A549 treated with Hydrocortisone at 1 μM for 4 hours (cell line): ENCODE results near the gene NCOA5. TPM values are rescaled to one million over a fixed set of nuclear protein-coding genes. Genes with fewer than 3 reads are reported as not detected.

Experiments used
- total RNA-seq: library from RNA; stranded (reverse); fragments of 200-300 nt; extraction: Qiagen RNA extraction; gene quantifications from 5 replicates; pipeline ENCODE4 v1.2.3, GENCODE V29; 2022

NCOA5 gene
- total RNA-seq, result 19.8 to 24.0 TPM (median 21.2 TPM) in 5 replicates

DNA sequence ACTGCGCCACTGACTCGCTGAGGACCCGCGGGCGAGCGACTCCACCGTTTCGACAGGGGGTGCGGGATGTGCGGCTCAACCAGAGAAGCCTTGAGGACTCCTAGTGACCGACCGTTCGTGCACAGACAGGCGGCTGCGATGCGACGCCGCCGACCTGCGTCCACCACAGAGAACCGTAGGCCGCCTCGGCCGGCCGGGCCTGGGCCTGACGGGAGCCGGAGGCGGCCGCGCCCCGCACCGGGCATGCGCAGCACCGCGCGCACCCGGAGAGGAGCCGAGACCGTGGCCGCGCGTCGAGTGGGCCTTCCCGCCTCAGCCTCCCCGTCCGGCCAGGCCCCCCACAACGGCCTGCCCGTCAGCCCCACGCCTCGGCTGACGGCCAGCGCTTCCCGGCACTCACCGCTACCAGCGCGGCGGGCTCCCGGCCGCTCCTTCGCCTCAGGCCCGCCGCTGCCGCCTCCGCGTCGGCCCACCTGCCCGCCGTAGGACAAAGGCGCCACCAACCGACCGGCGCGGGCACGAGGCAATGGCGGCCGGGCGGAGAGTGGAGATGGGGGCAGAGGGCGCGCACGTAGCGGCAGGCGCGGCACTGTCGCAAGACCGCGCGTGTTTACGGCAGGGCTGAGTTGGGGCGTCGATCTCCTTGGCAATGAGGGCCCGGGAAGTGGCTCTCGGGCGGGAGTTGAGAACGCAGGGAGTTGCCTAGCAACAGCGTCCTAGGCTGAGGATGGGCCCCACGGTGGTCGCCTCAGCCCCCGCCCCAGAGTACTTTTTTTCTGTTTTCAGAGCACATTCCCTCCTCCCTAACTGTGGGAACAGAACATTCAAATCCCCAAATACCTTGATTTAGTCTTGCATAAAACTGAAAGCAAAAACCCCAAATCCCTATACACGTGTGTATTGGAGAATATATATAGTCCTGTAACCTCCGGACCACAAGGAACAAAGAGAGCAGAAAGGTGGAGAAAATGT lies at the start of gene NCOA5:
TSS of gene NCOA5 (minus strand) at position 546 of the 972 bp plus-strand sequence. CDS start 10,538 bp downstream, outside the sequence.

DNA sequence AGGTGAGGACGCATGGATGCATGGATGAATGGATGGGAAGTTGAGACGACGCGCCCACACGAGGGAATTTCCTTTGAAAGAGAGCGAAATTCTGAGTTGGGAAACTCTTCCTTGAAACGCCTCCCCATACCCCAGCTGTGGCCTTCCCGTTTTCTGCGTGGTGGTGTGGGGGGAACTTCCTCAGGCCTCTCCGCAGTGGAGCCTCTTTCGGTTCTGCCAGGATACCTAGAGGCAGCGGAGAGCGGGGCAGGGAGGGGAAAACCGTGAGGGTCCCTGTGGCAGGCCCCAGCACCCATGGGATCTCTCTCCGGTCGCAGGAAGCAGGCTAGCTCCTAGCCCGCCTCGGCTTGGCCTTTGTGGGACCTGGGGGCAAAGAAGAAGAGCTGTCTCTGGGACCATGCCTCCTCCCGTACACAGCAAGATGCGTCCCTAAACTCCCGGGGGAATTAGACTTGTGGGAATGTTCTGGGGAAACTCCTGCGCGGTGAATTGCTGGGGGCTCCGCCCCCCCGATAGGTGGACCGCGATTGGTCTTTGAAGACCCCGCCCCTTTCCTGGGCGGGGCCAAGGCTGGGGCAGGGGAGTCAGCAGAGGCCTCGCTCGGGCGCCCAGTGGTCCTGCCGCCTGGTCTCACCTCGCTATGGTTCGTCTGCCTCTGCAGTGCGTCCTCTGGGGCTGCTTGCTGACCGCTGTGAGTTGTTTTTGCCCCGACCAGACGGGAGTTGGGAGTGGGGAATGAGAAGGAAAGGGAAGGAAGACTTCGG lies 28.1 kb upstream of the NCOA5 start, which contains the start of gene CD40:
TSS of gene CD40 (plus strand) at position 611 of the 764 bp plus-strand sequence. CDS start at position 641, 30 bp downstream.

DNA sequence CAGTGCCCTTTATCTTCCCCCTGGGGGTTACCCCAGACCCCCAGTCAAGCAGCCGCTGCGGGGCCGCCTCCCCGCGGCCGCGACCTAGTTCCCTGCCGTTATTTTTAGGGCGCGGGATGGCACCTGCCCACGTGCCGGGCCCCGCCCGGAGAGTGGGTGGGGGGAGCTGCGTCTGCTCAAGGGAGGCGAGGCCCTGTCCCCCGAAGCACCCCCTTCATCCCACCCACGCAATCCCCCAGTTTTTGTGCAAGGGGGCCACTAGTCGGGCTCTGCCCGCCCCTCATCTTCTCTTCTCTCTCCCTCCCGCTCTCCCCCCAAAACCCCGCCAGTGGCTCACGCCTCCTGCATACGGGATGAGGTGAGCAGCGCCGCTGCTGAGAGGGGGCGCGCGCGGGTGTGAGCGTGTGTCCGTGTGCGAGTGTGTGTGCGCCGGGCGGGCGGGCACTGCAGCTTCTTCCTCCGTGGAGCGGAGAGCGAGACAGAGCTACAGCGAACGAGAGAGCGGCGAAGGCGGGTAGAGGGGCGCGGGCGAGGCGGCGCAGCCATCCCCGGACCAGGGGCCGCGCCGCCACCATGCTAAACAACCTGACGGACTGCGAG lies 60.9 kb downstream of the NCOA5 start, which contains the start of gene SLC12A5:
TSS of gene SLC12A5 (plus strand) at position 444 of the 600 bp plus-strand sequence. CDS start at position 574, 130 bp downstream.

Other genes with a start within 250 kb of the NCOA5 start
- gene ACOT8, start 232.6 kb downstream of the NCOA5 start, total RNA-seq, result 16.3 to 19.4 TPM (median 18.4 TPM) in 5 replicates
- gene ZSWIM3, start 232.3 kb downstream of the NCOA5 start, total RNA-seq, result 1.6 to 1.9 TPM (median 1.7 TPM) in 5 replicates
- 4.6 to 7.2 TPM (median 5.9 TPM) in 5 replicates for gene ZSWIM1, start 208.7 kb downstream of the NCOA5 start, total RNA-seq
- 0.26 to 0.86 TPM (median 0.52 TPM) in 5 replicates for gene SPATA25, start 202.3 kb downstream of the NCOA5 start, total RNA-seq
- gene NEURL2, start 198.8 kb downstream of the NCOA5 start, total RNA-seq, result 0.72 to 1.2 TPM (median 0.95 TPM) in 5 replicates
- 92.5 to 118 TPM (median 109 TPM) in 5 replicates for gene CTSA, start 198.6 kb downstream of the NCOA5 start, total RNA-seq
- gene PLTP, start 177.8 kb downstream of the NCOA5 start, total RNA-seq, result 1.4 to 1.9 TPM (median 1.7 TPM) in 5 replicates
- gene PCIF1, start 155.3 kb downstream of the NCOA5 start, total RNA-seq, result 29.3 to 37.0 TPM (median 33.4 TPM) in 5 replicates
- 7.3 to 9.1 TPM (median 8.9 TPM) in 5 replicates for gene ZNF335, start 117.8 kb downstream of the NCOA5 start, total RNA-seq
- 0.23 to 0.46 TPM (median 0.36 TPM) in 5 replicates for gene MMP9, start 81.1 kb downstream of the NCOA5 start, total RNA-seq
- gene SLC12A5, start 60.7 kb downstream of the NCOA5 start, total RNA-seq, result 8.8 to 17.1 TPM (median 13.6 TPM) in 5 replicates
- gene CD40, start 28.4 kb upstream of the NCOA5 start, total RNA-seq, result 3.1 to 5.1 TPM (median 4.1 TPM) in 5 replicates
- gene CDH22, start 218.5 kb upstream of the NCOA5 start, total RNA-seq, result 0.02 to 0.05 TPM (median 0.03 TPM) in 4 of 5 replicates, not detected in the other